ENCODE data around the gene TMEM270.
"Not testable (repeated sequence)": the region's sequence is repeated elsewhere in the genome, so short reads cannot be mapped to it uniquely, and the experiment has no call there.

Gene TMEM270

DNA sequence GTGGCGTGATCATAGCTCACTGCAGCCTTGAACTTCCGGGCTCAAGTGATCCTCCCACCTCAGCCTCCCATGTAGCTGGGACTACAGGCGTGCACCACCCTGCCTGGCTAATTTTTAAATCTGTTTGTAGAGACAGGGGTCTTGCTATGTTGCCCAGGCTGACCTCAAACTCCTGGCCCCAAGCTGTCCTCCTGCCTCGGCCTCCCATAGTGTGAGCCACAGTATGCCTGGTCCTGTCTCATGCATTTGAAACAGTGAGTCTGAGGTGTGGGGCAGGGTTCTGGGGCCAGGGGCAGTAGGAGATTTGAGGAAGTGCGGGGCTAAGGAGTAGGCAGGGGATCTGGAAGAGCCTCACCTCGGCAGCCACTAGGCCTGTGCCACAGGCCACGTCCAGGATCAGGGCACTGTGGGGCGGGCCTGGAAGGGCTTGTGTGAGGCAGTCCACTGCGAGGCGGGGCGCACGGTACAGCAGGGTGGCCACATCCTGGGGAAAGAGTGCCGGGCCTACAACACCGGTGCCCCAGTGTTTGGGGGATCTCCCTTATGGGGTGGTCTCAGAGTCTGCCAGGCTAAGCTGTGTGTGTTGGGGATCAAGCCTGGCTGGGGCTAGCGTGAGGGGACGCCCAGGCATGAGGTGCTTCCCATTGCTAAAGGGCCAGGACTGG, 20.1 kb upstream of the TMEM270 start:
- H3K4me3 ChIP-seq (ENCODE audit: low read length): no peak overlapping the region
- TF ChIP-seq ZNF274 (IDR thresholded peaks at IDR 0.05; ENCODE audit: low read depth, low read length): no peak

DNA sequence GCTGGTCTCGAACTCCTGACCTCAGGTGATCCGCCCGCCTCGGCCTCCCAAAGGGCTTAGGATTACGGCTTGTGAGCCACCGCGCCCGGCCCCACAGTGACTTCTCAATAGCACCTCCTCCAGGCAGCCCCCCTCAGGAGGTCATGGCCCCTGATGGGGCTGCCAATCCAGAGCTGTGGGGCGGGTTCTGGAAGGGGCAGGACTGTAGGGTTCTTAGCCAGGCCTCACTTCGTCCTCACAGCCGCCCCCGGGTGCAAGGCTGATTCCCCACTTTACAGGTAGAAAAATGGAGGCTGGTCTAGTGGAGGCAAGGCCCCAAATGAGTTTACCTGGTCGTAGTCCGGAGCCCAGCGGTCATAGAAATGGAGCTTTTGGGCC, 19.3 kb upstream of the TMEM270 start:
- no peak for TF ChIP-seq ZNF274 (IDR thresholded peaks at IDR 0.05; ENCODE audit: low read depth, low read length)
- H3K4me3 ChIP-seq (ENCODE audit: low read length): peak overlapping the region; percentile 47; the same call in 1 of the 2 replicates

DNA sequence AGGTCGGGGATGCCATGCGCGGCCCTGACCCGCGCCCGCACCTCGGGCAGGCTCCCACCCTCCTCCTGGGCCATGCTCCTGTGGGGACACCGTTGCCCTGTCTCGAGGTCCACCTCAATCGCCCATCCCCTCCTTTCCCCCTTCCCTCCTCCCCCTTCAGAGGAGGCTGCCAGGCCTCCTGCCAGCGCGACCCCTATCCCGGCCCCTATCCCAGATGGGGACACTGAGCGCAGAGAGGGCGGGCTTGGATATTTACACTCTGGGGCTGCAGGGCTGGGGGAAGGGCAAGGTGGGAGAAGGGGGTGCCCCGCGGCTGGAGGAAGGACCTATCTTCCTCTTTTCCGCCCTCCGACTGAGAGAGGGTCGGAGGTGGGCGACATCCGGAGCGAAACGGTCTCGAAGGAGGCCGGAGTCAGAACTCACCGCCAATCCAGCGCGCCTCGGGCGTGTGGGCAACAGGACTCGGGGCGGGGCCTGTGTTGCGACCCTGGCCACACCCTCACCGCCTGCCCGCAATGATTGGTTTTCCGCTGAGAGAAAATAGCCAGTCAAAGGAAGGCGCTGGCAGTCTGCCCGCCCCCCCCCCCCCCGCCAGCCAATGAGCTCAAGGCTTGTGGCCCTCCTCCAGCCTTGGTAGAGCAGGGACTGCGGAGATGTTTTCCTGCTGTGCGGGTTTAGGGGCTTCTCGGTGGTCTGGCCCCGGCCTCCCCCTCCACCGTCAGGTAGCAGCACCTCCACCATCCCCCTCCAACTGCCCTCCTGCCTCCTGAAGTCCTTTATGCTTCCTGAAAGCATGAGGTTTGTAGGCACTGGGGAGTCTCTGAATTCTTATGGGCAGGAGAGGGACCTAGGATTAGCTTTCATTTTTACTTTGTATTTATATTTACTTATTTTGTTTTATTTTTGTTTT, 18.6 kb upstream of the TMEM270 start, which contains the start of gene METTL27:
Gene METTL27, minus strand, starts transcription at position 450 of the 910 bp plus-strand sequence. Its CDS starts 376 bp downstream, at position 74.
- peak within 1 kb of the TSS; percentile 80 for H3K4me3 ChIP-seq (ENCODE audit: low read length)
- no peak for TF ChIP-seq ZNF274 (IDR thresholded peaks at IDR 0.05; ENCODE audit: low read depth, low read length)

DNA sequence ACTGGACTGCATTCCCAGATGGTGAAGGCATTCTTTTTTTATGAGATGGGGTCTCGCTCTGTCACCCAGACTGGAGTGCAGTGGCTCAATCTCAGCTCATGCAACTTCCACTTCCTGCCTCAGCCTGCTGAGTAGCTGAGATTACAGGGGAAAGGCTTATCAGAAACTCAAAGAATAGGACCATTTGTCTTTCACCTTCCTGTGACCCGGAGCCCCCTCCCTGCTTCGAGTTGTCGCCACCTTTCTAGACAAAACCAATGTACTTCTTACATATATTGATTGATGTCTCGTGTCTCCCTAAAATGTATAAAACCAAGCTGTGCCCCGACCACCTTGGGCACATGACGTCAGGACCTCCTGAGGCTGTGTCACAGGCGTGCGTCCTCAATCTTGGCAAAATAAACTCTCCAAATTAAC, 16.8 kb upstream of the TMEM270 start:
- no peak for TF ChIP-seq ZNF274 (IDR thresholded peaks at IDR 0.05; ENCODE audit: low read depth, low read length)
- H3K4me3 ChIP-seq (ENCODE audit: low read length): no peak overlapping the region

DNA sequence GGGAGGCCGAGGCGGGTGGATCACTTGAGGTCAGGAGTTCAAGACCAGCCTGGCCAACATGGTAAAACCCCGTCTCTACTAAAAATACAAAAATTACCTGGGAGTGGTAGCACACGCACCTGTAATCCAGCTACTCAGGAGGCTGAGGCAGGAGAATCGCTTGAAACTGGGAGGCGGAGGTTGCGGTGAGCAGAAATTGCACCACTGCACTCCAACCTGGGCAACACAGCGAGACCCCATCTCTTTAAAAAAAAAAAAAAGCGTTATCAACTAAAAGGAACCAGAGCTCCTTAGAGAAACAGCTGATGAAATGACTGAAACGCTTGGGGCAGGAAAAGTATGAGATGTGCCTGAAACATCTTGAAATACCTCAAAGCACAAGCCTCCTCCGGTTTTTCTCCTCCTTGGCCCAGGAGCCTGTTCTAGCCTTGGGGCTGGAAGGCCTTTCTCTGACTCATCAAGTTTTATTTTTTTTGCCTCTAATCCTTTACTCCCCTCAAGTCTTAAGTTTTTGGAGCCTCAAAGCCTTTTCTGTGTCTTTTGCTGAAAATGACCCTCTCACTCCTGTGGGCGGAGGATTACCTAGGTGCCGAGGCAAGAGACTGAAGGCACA, 16.0 kb upstream of the TMEM270 start:
- TF ChIP-seq ZNF274 (IDR thresholded peaks at IDR 0.05; ENCODE audit: low read depth, low read length): no peak
- no peak overlapping the region for H3K4me3 ChIP-seq (ENCODE audit: low read length)

DNA sequence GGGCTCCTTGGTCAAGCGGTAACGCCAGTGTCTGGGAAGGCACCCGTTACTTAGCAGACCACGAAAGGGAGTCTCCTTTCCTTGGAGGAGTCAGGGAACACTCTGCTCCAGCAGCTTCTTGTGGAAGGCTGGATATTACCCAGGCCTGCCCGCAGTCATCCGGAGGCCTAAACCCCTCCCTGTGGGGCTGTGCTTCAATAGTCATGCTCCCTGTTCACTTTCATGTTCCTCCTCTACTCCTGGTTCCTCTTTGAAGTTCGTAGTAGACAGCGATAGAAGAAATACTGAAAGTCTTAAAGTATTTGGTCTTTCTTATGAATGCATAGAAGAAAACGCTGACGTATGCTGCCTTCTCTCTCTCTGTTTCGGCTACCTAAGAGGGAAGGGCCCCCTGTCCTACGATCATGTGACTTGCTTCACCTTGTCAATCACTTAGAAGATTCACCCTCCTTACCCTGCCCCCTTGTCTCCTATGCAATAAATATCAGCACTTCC, 15.2 kb upstream of the TMEM270 start:
- H3K4me3 ChIP-seq (ENCODE audit: low read length): not testable (repeated sequence)

DNA sequence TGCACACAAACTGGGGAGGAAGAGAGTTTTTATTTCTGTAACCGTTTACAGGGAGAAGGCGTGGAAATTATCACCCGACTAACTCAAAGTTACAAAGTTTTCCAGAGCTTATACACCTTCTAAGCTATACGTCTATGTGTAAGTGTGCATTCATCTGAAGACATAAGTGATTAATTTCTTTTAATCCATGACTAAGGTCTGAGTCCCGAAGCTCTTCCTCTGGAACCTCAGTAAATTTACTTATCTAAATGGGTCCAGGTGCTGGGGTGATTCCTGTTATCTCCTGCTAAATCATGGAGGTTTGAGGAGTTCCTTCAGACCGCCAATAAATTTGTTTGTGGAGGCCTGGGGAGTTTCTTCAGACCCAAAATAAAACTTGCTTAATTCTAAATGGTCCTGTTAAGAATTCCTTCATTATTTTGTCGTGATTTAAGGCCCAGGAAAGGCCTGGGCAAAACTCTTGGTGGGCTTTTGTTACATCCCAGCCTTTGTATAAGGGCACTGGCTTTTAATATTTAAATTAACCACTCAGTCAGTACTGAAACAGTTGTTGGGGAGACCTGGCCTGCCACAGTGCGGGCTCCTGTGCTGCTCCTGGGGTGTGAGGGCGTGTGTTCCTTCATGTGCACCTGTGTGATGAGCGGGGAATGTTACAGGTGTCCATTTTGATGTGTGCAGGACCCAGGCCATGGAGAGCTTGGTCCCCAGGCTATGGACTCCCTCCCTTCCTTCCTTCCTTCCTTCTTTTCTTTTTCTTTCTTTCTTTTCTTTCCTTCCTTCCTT, 12.8 kb upstream of the TMEM270 start:
- H3K4me3 ChIP-seq (ENCODE audit: low read length): no peak overlapping the region
- TF ChIP-seq ZNF274 (IDR thresholded peaks at IDR 0.05; ENCODE audit: low read depth, low read length): no peak

DNA sequence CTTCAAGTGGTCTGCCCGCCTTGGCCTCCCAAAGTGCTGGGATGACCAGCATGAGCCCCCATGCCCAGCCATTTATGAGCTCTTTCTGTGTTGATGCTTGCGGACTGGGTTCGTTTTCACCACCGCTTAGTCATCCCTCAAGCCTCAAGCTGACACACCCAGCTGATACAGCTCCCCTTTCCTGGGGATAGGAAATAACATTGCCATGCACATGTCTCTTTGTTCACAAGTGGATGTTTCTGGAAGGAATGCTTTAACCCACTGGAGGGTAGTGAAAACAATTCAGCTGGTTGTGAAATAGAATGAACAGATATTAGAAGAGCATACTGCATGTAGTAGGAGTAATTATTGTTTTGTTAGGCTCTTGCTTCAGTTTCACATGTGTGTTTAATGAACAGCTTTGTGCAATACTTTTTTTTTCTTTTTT, 10.2 kb upstream of the TMEM270 start:
- no peak overlapping the region for H3K4me3 ChIP-seq (ENCODE audit: low read length)
- TF ChIP-seq ZNF274 (IDR thresholded peaks at IDR 0.05; ENCODE audit: low read depth, low read length): no peak

DNA sequence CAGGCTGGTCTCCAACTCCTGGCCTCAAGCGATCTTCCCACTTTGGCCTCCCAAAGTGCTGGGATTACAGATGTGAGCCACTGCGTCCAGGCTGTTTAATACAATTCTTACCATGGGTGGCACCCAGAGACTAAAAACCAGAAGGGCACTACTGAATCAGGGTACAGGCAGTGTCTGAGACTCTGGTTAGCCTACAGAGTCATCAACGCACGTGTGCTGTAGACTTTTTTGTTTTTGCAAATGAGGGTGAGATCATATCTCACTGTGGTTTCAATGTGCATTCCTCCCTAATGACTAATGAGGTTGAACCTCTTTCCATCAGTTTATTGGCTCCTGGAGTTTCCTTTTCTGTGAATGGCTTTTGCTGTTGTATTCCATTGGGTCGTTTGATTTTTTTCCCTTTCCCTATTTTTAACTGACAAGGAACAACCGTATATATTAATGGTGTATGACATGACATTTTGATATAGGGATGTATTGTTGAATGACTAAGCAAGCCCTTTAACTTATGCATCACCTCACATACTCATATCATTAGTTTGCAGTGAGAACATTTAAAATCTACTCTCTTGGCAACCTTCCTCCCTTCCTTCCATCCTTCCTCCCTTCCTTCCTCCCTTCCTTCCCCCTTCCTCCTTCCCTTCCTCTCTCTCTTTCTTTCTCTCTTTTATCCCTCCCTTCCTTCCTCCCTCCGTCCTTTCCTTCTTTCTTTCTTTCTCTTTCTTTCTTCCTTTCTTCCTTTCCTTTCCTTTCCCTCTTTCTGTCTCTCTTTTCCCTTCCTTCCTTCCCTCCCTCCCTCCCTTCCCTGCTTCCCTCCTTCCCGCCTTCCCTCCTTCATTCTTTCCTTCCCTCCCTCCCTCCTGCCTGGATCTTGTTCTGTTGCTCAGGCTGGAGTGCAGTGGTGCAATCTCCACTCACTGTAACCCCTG, 9.3 kb upstream of the TMEM270 start:
- no peak for TF ChIP-seq ZNF274 (IDR thresholded peaks at IDR 0.05; ENCODE audit: low read depth, low read length)
- no peak overlapping the region for H3K4me3 ChIP-seq (ENCODE audit: low read length)

DNA sequence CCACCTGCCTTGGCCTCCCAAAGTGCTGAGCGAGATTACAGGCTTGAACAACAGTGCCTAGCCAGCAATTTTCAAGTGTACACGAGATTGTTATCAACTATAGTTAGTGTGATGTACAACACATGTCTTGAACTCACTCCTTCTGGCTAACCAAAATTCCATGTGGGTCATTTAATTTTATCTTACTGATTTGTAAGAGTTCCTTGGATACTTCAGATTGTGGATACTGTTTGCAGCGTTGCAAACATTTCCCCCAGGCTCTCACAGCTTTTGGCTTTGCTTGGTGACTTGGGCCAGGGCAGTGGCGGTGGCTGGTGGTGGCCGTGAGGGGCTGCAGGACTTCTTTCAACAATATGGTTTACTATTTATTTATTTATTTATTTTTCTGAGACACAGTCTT, 8.5 kb upstream of the TMEM270 start:
- no peak for TF ChIP-seq ZNF274 (IDR thresholded peaks at IDR 0.05; ENCODE audit: low read depth, low read length)
- H3K4me3 ChIP-seq (ENCODE audit: low read length): no peak overlapping the region

DNA sequence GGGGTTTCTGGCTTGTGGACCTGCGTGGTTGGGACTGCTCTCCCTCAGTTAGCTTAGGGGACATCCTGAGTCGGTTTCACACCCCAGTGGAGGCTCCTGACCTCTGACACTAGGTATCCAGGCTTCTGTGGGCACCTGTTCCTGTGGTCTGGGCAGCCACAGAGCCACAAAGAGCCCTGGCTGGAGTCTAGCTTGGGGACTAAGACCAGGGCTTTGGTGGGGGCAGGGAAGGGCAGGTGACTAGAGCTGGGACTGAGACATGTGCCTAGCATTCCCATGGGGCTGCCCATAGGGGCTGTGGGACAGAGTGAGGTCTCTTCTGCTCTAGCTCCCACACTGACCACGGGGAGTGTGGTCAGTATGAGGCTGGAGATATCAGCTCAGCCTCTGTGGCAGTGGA, 4.0 kb upstream of the TMEM270 start:
- TF ChIP-seq ZNF274 (IDR thresholded peaks at IDR 0.05; ENCODE audit: low read depth, low read length): no peak
- H3K4me3 ChIP-seq (ENCODE audit: low read length): no peak overlapping the region

DNA sequence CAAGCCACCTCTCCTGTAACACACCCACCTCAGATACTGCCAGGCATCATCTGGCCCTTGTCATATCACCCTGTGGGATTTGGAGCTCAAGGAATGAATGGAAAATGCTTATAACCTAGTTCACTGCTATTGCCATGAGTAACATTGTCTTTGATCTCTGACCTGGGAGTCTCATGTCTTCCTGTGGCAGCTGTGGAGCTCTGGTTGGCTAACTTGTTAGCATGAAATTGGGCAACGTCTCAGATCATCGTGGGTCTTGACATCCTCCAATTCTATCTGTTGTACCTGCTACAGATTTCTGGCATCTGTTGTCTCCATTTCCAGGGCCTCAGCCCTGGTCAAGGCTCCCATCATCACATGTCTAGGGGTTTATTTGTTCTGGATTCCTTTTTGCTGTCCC, 2.2 kb upstream of the TMEM270 start:
- no peak for TF ChIP-seq ZNF274 (IDR thresholded peaks at IDR 0.05; ENCODE audit: low read depth, low read length)

DNA sequence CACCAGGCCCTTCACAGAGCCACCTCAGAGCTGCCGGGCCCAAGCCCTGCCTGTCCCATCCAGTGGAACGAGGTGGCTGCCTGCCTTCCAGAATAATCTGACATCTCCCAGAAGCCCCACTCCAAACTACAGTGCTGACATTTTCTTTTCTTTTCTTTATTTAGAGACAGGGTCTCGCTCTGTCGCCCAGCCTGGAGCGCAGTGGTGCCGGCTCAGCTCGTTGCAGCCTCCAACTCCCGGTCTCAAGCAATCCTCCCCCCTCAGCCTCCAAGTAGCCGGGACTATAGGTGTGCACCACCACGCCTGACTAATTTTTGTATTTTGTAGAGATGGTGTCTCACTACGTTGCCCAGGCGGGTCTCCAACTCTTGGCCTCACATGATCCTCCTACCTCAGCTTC, 346 bp downstream of the TMEM270 start:
- no peak for TF ChIP-seq ZNF274 (IDR thresholded peaks at IDR 0.05; ENCODE audit: low read depth, low read length)
- H3K4me3 ChIP-seq (ENCODE audit: low read length): no peak overlapping the region

More for the DNA sequence above, 2.2 kb upstream of the TMEM270 start:
- H3K4me3 ChIP-seq (ENCODE audit: low read length): no peak overlapping the region
